Measurements from ENCODE around the gene EMX2.

DNA sequence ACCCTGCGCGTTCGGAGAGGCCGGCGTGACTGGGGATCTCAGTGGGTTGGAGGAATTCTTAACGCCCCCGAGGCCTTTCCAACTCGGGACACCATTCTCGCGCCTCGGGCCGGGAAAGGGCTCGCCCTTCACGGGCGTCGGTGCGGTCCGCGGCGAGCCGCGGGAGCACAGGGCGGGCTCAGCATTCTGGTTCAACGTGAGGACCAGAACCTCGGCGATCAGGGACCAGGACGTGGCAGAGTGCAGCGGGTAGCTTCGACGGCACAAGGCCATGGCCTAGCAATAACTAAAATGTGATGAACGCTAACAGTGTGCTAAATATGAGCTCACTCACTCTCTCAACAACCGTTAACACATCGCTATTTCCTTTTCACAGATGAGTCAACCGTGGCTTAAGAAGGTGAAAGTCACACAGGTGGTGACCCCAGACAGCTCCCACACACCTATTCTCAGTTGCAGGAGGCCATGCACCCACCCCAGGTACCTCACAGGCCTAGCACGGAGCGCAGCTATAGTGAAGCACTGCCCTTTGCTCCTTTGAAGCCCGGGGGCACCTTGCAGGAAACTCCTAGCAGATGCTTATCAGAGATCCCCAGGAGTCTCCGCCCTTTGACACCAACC lies 4.5 kb upstream of the EMX2 start:
- TF ChIP-seq, protein P1, sequence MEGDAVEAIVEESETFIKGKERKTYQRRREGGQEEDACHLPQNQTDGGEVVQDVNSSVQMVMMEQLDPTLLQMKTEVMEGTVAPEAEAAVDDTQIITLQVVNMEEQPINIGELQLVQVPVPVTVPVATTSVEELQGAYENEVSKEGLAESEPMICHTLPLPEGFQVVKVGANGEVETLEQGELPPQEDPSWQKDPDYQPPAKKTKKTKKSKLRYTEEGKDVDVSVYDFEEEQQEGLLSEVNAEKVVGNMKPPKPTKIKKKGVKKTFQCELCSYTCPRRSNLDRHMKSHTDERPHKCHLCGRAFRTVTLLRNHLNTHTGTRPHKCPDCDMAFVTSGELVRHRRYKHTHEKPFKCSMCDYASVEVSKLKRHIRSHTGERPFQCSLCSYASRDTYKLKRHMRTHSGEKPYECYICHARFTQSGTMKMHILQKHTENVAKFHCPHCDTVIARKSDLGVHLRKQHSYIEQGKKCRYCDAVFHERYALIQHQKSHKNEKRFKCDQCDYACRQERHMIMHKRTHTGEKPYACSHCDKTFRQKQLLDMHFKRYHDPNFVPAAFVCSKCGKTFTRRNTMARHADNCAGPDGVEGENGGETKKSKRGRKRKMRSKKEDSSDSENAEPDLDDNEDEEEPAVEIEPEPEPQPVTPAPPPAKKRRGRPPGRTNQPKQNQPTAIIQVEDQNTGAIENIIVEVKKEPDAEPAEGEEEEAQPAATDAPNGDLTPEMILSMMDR (IDR thresholded peaks at IDR 0.05; ENCODE audit: low read length): peak; percentile 2; the same call in 1 of the 2 replicates
- no peak for TF ChIP-seq EZH2 (IDR thresholded peaks at IDR 0.05; ENCODE audit: borderline replicate concordance, low read length)

Measured in OCI-LY1 (cell line).